GM18867 (cell line): ENCODE results near the gene XIRP2.
"Not testable (repeated sequence)": the region's sequence is repeated elsewhere in the genome, so short reads cannot be mapped to it uniquely, and the experiment has no call there.

ENCODE experiments used
- ATAC-seq: cut with Tn5 transposase; IDR thresholded peaks from one replicate; pipeline ENCODE4 v1.9.1; 2021; ENCODE audit warnings: mild to moderate bottlenecking, moderate library complexity; ENCODE audit not compliant: unreplicated experiment

The XIRP2 gene

GRCh38 chr2:167048829-167049228 is 160.5 kb downstream of the XIRP2 start:
- ATAC-seq = no peak

- ATAC-seq = peak; percentile 52
Observed at GRCh38 chr2:167049659-167050058, 161.4 kb downstream of the XIRP2 start.

GRCh38 chr2:167052825-167053224 is 164.5 kb downstream of the XIRP2 start:
- no peak for ATAC-seq

GRCh38 chr2:167054881-167055280 is 166.6 kb downstream of the XIRP2 start:
- peak; percentile 62 for ATAC-seq

GRCh38 chr2:167057446-167057845 is 169.2 kb downstream of the XIRP2 start:
- ATAC-seq = no peak

- no peak for ATAC-seq
Observed at GRCh38 chr2:167059173-167059572, 170.9 kb downstream of the XIRP2 start.

- no peak for ATAC-seq
Observed at GRCh38 chr2:167069855-167070254, 181.6 kb downstream of the XIRP2 start.

- not testable (repeated sequence) for ATAC-seq
Observed at GRCh38 chr2:167075708-167076107, 187.4 kb downstream of the XIRP2 start.

- not testable (repeated sequence) for ATAC-seq
Observed at GRCh38 chr2:167098931-167099330, 210.7 kb downstream of the XIRP2 start.

GRCh38 chr2:167100506-167100905 is 212.2 kb downstream of the XIRP2 start:
- ATAC-seq = no peak

GRCh38 chr2:167103028-167103756 is 214.9 kb downstream of the XIRP2 start:
- ATAC-seq = no peak

- no peak for ATAC-seq
Observed at GRCh38 chr2:167103757-167104133, 215.5 kb downstream of the XIRP2 start.

- no peak for ATAC-seq
Observed at GRCh38 chr2:167104691-167105090, 216.4 kb downstream of the XIRP2 start.

- not testable (repeated sequence) for ATAC-seq
Observed at GRCh38 chr2:167109682-167110081, 221.4 kb downstream of the XIRP2 start.

- ATAC-seq = no peak
Observed at GRCh38 chr2:167110345-167110744, 222.1 kb downstream of the XIRP2 start.

GRCh38 chr2:167114018-167114417 is 225.7 kb downstream of the XIRP2 start:
- peak; percentile 57 for ATAC-seq

- ATAC-seq = no peak
Observed at GRCh38 chr2:167115541-167115940, 227.3 kb downstream of the XIRP2 start.

GRCh38 chr2:167122389-167122788 is 234.1 kb downstream of the XIRP2 start:
- ATAC-seq = no peak

GRCh38 chr2:167126165-167126564 is 237.9 kb downstream of the XIRP2 start:
- no peak for ATAC-seq

GRCh38 chr2:167127135-167127534 is 238.9 kb downstream of the XIRP2 start:
- ATAC-seq = no peak

GRCh38 chr2:167128130-167128529 is 239.8 kb downstream of the XIRP2 start:
- ATAC-seq = no peak

GRCh38 chr2:167132066-167132465 is 243.8 kb downstream of the XIRP2 start:
- no peak for ATAC-seq
